Suprapubic skin (tissue), 4 donors: ENCODE measurements around the gene SET. TPM values are rescaled to one million over a fixed set of nuclear protein-coding genes. Genes with fewer than 3 reads are reported as not detected.
"Not testable (repeated sequence)": the region's sequence is repeated elsewhere in the genome, so short reads cannot be mapped to it uniquely, and the experiment has no call there.

Experiments
- DNase-seq, 2 donors: peaks; one replicate each; pipeline ENCODE4 v3.0.0-alpha.2; 2019; ENCODE audit warnings: low spot score in 2 of 2
- H3K27ac ChIP-seq: fragments of 200-600 bp; sonication (generic); one replicate; pipeline ENCODE4 v1.5.1; 2019
- H3K27me3 ChIP-seq: fragments of 200-600 bp; sonication (generic); one replicate; pipeline ENCODE4 v1.5.1; 2019
- H3K36me3 ChIP-seq: fragments of 200-600 bp; sonication (generic); one replicate; pipeline ENCODE4 v1.5.1; 2019
- H3K4me1 ChIP-seq: fragments of 200-600 bp; sonication (generic); one replicate; pipeline ENCODE4 v1.5.1; 2019
- H3K4me3 ChIP-seq: fragments of 200-600 bp; sonication (generic); one replicate; pipeline ENCODE4 v1.5.1; 2019; ENCODE audit warnings: mild to moderate bottlenecking
- H3K9me3 ChIP-seq: fragments of 200-600 bp; sonication (generic); one replicate; pipeline ENCODE4 v1.5.1; 2019
- EP300 ChIP-seq: sonication (generic); formaldehyde crosslinking; IDR thresholded peaks from one replicate; pipeline ENCODE4 v1.6.1; 2017; ENCODE audit warnings: antibody characterized with exemption
- POLR2A ChIP-seq, 2 donors: fragments of 450-650 bp; IDR thresholded peaks; one replicate each; pipeline ENCODE4 v1.6.1; 2017; ENCODE audit warnings: antibody characterized with exemption in 2 of 2, mild to moderate bottlenecking in 2 of 2, moderate library complexity in 2 of 2
- POLR2AphosphoS5 ChIP-seq, 3 donors: sonication (generic); formaldehyde crosslinking; IDR thresholded peaks; one replicate each; pipeline ENCODE4 v1.6.1; 2017; ENCODE audit warnings: antibody characterized with exemption in 3 of 3
- WGBS: methylation state at CpG from one replicate; pipeline ENCODE4 v1.1.5; 2018; 5-methylcytosine and 5-hydroxymethylcytosine counted together
- total RNA-seq, 4 donors: library from RNA; depleted of rRNA; stranded (reverse); fragments of >200 nt; gene quantifications; one replicate each; pipeline ENCODE4 v1.1.0, GENCODE V29; 2016
- TF ChIP-seq, protein P1 (sequence below), 2 donors: fragments of 200-600 bp in 1 of 2; fragments of 450-650 bp in 1 of 2; sonication (generic) in 1 of 2; IDR thresholded peaks; one replicate each; pipeline ENCODE4 v1.5.1; 2016 to 2019; ENCODE audit warnings: antibody characterized with exemption in 2 of 2, mild to moderate bottlenecking in 1 of 2, moderate library complexity in 1 of 2

The SET gene
- total RNA-seq, 4 donors from 2014 or later = 101 to 166 (median 161) TPM

DNA sequence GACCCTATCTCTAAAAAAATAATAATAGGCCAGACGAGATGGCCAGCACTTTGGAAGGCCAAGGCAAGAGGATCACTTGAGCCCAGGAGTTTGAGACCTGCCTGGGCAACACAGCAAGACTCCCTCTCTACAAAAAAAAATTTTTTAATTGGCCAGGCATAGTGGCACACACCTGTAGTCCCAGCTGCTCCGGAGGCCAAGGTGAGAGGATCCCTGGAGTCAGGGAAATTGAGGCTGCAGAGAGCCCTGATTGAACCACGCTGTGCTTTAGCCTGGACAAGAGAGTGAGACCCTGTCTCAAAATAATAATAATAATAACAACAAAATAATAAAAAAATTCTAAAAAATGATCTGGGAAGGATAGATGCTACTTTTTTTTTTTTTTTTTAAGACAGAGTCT lies 31.2 kb upstream of the SET start:
- TF ChIP-seq, protein P1, sequence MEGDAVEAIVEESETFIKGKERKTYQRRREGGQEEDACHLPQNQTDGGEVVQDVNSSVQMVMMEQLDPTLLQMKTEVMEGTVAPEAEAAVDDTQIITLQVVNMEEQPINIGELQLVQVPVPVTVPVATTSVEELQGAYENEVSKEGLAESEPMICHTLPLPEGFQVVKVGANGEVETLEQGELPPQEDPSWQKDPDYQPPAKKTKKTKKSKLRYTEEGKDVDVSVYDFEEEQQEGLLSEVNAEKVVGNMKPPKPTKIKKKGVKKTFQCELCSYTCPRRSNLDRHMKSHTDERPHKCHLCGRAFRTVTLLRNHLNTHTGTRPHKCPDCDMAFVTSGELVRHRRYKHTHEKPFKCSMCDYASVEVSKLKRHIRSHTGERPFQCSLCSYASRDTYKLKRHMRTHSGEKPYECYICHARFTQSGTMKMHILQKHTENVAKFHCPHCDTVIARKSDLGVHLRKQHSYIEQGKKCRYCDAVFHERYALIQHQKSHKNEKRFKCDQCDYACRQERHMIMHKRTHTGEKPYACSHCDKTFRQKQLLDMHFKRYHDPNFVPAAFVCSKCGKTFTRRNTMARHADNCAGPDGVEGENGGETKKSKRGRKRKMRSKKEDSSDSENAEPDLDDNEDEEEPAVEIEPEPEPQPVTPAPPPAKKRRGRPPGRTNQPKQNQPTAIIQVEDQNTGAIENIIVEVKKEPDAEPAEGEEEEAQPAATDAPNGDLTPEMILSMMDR (IDR thresholded peaks at IDR 0.05) = no peak
- no peak for TF ChIP-seq EP300
- H3K27me3 ChIP-seq = no peaks in the 10 kb centered on the region
- H3K4me3 ChIP-seq = no peak overlapping the region
- peaks cover 8% of the 10 kb centered on the region for H3K4me1 ChIP-seq
- no peaks in the 10 kb centered on the region for H3K9me3 ChIP-seq
- DNase-seq = no peak
- 90% methylated on average over 3 of the region's 3 CpGs for WGBS
- no peaks in the 10 kb centered on the region for H3K36me3 ChIP-seq
- no peak overlapping the region for H3K27ac ChIP-seq

DNA sequence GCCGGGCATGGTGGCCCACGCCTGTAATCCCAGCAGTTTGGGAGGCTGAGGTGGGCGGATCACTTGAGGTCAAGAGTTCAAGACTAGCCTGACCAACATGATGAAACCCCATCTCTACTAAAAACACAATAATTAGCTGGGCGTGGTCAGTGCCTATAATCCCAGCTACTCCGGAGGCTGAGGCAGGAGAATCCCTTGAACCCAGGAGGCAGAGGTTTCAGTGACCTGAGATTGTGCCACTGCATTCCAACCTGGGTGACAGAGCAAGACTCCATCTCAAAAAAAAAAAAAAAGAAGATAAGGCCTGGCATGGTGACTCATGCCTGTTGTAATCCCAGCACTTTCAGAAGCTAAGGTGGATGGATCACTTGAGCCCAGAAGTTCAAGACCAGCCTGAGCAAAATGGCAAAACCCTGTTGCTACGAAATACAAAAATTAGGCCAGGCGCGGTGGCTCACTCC lies 22.5 kb upstream of the SET start:
- not testable (repeated sequence) for DNase-seq, H3K4me3 ChIP-seq, H3K27ac ChIP-seq, H3K27me3 ChIP-seq, H3K4me1 ChIP-seq, H3K9me3 ChIP-seq, H3K36me3 ChIP-seq
- WGBS = 87% methylated on average over 8 of the region's 8 CpGs

DNA sequence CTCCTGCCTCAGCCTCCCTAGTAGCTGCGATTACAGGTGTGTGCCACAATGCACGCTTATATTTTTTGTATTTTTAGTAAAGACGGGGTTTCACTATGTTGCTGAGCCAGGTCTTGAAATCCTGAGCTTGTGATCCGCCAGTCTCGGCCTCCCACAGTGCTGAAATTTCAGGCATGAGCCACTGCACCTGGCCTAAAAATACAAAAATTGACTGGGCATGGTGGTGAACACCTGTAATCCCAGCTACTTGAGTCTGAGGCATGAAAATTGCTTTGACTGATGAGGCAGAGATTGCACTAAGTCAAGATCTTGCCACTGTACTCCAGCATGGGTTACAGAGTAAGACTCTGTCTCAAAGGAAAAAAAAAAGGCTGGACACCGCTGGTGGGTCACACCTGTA lies 19.2 kb upstream of the SET start:
- Histone ChIP-seq H3K27me3 (no peaks in the 10 kb centered on the region), H3K9me3 (no peaks in the 10 kb centered on the region), H3K27ac (no peak overlapping the region), H3K4me3 (no peak overlapping the region), H3K36me3 (no peaks in the 10 kb centered on the region), H3K4me1 (no peaks in the 10 kb centered on the region)
- 94% methylated on average over 6 of the region's 6 CpGs for WGBS
- DNase-seq = peak in 1 of 2 donors; percentile 9
- TF ChIP-seq POLR2AphosphoS5 (IDR thresholded peaks at IDR 0.05) (no peak), POLR2A (IDR thresholded peaks at IDR 0.05) (no peak), EP300 (no peak)
- TF ChIP-seq, protein P1 (IDR thresholded peaks at IDR 0.05) = no peak

DNA sequence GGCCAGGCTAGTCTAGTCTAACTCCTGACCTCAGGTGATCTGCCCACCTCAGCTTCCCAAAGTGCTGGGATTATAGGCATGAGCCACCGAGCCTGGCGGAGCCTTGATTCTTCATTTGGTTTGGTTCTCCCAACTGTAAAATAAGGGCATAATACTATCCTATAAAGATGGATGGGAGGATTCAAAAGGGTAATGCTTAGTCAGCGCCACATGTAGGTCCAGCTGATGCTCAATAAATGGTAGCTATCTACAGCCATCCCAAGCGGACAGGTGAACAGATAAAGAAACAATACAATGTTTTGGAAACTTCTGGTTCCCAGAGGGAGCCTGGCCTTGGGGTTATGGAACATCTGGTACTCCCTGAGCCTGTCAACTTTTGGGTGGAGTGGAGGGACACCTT lies 13.6 kb upstream of the SET start:
- Histone ChIP-seq H3K27ac (no peak overlapping the region), H3K4me3 (no peak overlapping the region), H3K4me1 (no peaks in the 10 kb centered on the region), H3K36me3 (no peaks in the 10 kb centered on the region), H3K9me3 (no peaks in the 10 kb centered on the region), H3K27me3 (no peaks in the 10 kb centered on the region)
- peak in 1 of 2 donors; percentile 25 for DNase-seq
- TF ChIP-seq, protein P1 (IDR thresholded peaks at IDR 0.05) = no peak
- TF ChIP-seq POLR2AphosphoS5 (IDR thresholded peaks at IDR 0.05) = no peak
- TF ChIP-seq POLR2A (IDR thresholded peaks at IDR 0.05) = no peak
- no peak for TF ChIP-seq EP300
- WGBS = 98% methylated on average over 4 of the region's 4 CpGs

DNA sequence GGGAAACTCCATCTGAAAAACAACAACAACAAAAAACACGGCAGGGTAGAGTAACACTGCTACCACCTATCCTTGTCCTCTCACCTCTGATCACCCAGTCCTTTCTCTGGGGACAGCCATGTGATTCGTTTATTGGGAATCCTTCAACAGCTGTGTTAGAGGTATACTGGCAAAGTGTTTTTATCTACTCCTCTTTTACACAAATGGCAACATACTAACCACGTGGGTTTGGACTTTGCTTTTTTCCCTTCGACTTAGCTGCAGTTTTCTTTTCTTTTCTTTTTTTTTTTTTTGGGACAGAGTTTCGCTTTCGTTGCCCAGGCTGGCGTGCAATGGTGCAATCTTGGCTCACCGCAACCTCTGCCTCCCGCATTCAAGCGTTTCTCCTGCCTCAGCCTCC lies 11.2 kb upstream of the SET start:
- H3K9me3 ChIP-seq = no peaks in the 10 kb centered on the region
- no peaks in the 10 kb centered on the region for H3K27me3 ChIP-seq
- TF ChIP-seq EP300 = no peak
- no peak for TF ChIP-seq POLR2AphosphoS5 (IDR thresholded peaks at IDR 0.05)
- TF ChIP-seq, protein P1 (IDR thresholded peaks at IDR 0.05) = no peak
- no peak for TF ChIP-seq POLR2A (IDR thresholded peaks at IDR 0.05)
- no peak overlapping the region for H3K4me3 ChIP-seq
- no peaks in the 10 kb centered on the region for H3K4me1 ChIP-seq
- 91% methylated on average over 10 of the region's 10 CpGs for WGBS
- no peak for DNase-seq
- H3K27ac ChIP-seq = no peak overlapping the region
- H3K36me3 ChIP-seq = no peaks in the 10 kb centered on the region

DNA sequence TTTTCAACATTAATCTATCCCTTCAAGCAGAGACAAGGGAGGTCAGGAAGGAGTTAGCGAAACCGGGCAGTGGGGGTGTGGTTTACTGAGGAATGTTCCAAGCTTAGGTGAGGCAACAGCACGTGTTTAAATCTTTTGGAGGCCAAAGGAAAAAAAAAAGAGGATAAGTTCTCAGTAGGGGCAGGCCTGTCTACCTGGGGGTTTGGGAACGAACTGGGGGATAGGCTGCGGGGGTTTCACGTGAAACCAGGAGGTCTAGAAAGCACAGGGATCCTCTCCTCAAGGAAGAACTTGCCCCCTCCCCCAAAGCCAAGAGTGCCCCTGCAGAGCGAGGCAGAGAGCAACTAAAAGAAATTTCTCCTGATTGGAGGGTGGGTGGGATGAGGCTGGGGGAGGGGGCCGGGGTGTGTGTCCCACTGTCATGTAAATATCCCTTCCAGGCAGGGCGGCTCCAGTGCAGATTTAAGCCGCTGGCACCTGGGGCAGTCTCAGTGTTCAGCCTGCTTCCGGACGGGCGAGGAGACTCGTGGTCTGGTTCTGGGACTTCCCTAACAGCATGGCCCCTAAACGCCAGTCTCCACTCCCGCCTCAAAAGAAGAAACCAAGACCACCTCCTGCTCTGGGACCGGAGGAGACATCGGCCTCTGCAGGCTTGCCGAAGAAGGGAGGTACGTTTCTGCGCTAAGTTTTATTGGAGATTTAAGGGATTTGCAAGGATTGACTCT lies 5.5 kb upstream of the SET start:
- Histone ChIP-seq H3K4me1 (peaks cover 42% of the 10 kb centered on the region), H3K27me3 (no peaks in the 10 kb centered on the region), H3K4me3 (peak overlapping the region; percentile 70), H3K9me3 (no peaks in the 10 kb centered on the region), H3K27ac (peak overlapping the region; percentile 94), H3K36me3 (no peaks in the 10 kb centered on the region)
- peak; percentile 80 to 81 for DNase-seq
- TF ChIP-seq EP300 (no peak), POLR2A (IDR thresholded peaks at IDR 0.05) (no peak), POLR2AphosphoS5 (IDR thresholded peaks at IDR 0.05) (no peak)
- TF ChIP-seq, protein P1 (IDR thresholded peaks at IDR 0.05) = no peak
- WGBS = 6% methylated on average over 21 of the region's 21 CpGs
